Mesenchymal stem cell (in vitro differentiated cells and primary cell): ENCODE measurements around the gene PGM3.

Source experiments
- DNase-seq: peaks from one replicate; pipeline ENCODE4 v3.0.0-alpha.2; 2013
- H2AFZ ChIP-seq: one replicate; pipeline ENCODE4 v1.6.1; 2013; ENCODE audit warnings: low read depth, mild to moderate bottlenecking, control low read depth, inconsistent platforms, low read length, moderate library complexity
- H2AK5ac ChIP-seq: 2 replicates; pipeline ENCODE4 v1.6.1; 2013; ENCODE audit warnings: low read length, moderate library complexity, mild to moderate bottlenecking, inconsistent platforms; ENCODE audit not compliant: severe bottlenecking
- H2BK120ac ChIP-seq: one replicate; pipeline ENCODE4 v1.6.1; 2013; ENCODE audit warnings: low read depth, mild to moderate bottlenecking, inconsistent platforms, low read length, moderate library complexity
- H2BK12ac ChIP-seq, 2 experiments: one replicate each; pipeline ENCODE4 v1.6.1; 2013; ENCODE audit warnings: inconsistent platforms in 2 of 2, low read length in 2 of 2, mild to moderate bottlenecking in 2 of 2, moderate library complexity in 2 of 2, control low read depth in 1 of 2
- H2BK15ac ChIP-seq: one replicate; pipeline ENCODE4 v1.6.1; 2013; ENCODE audit warnings: mild to moderate bottlenecking, low read depth, inconsistent platforms; ENCODE audit not compliant: poor library complexity, severe bottlenecking
- H2BK5ac ChIP-seq: 2 replicates; pipeline ENCODE4 v1.6.1; 2013; ENCODE audit warnings: low read depth, mild to moderate bottlenecking, low read length, control low read depth, inconsistent platforms; ENCODE audit not compliant: poor library complexity, severe bottlenecking
- H3K14ac ChIP-seq, 2 experiments: one replicate each; pipeline ENCODE4 v1.6.1; 2013; ENCODE audit warnings: inconsistent platforms in 2 of 2, low read length in 2 of 2, control low read depth in 1 of 2, mild to moderate bottlenecking in 1 of 2, moderate library complexity in 1 of 2
- H3K18ac ChIP-seq, 2 experiments: one replicate each; pipeline ENCODE4 v1.6.1; 2013; ENCODE audit warnings: inconsistent platforms in 2 of 2, low read length in 2 of 2, control low read depth in 1 of 2, low read depth in 1 of 2, mild to moderate bottlenecking in 1 of 2
- H3K23ac ChIP-seq, 2 experiments: one replicate each; pipeline ENCODE4 v1.6.1; 2013; ENCODE audit warnings: inconsistent platforms in 2 of 2, low read length in 2 of 2, mild to moderate bottlenecking in 2 of 2, moderate library complexity in 2 of 2, control low read depth in 1 of 2
- H3K27ac ChIP-seq: 2 replicates; pipeline ENCODE4 v1.5.1; 2013; ENCODE audit warnings: mild to moderate bottlenecking, moderate library complexity, low read length, control low read depth, inconsistent platforms; ENCODE audit not compliant: poor library complexity, severe bottlenecking
- H3K27me3 ChIP-seq, 2 experiments: 2 replicates each; pipeline versions ENCODE4 v1.6.1 to v1.7.0; 2013; ENCODE audit warnings: low read length in 2 of 2, mild to moderate bottlenecking in 2 of 2, moderate library complexity in 2 of 2, control low read depth in 1 of 2, inconsistent platforms in 1 of 2; ENCODE audit not compliant: control insufficient read depth in 1 of 2, insufficient read depth in 1 of 2
- H3K36me3 ChIP-seq, 2 experiments: 2 replicates each; pipeline versions ENCODE4 v1.6.1 to v1.7.0; 2013; ENCODE audit warnings: low read length in 2 of 2, control low read depth in 1 of 2, inconsistent platforms in 1 of 2, low read depth in 1 of 2, mild to moderate bottlenecking in 1 of 2; ENCODE audit not compliant: insufficient read depth in 2 of 2, control insufficient read depth in 1 of 2
- H3K4ac ChIP-seq, 2 experiments: one replicate each; pipeline ENCODE4 v1.6.1; 2013; ENCODE audit warnings: inconsistent platforms in 2 of 2, low read length in 2 of 2, mild to moderate bottlenecking in 2 of 2, moderate library complexity in 2 of 2, control low read depth in 1 of 2, low read depth in 1 of 2
- H3K4me1 ChIP-seq: 2 replicates; pipeline ENCODE4 v1.6.1; 2013; ENCODE audit warnings: low read depth, low read length, control low read depth; ENCODE audit not compliant: control insufficient read depth, insufficient read depth
- H3K4me2 ChIP-seq: 2 replicates; pipeline ENCODE4 v1.6.1; 2013; ENCODE audit warnings: low read length, mild to moderate bottlenecking, inconsistent platforms; ENCODE audit not compliant: poor library complexity, severe bottlenecking
- H3K4me3 ChIP-seq, 2 experiments: 2 replicates each; pipeline versions ENCODE4 v1.5.1 to v1.7.0; 2013; ENCODE audit warnings: low read length in 2 of 2, mild to moderate bottlenecking in 2 of 2, control low read depth in 1 of 2, low read depth in 1 of 2; ENCODE audit not compliant: insufficient read depth in 1 of 2
- H3K79me1 ChIP-seq: replicated peaks from 2 replicates; pipeline ENCODE4 v1.6.1; 2013; ENCODE audit warnings: mild to moderate bottlenecking, control low read depth, low read length, inconsistent platforms; ENCODE audit not compliant: poor library complexity, severe bottlenecking
- H3K9ac ChIP-seq: 2 replicates; pipeline ENCODE4 v1.7.0; 2013; ENCODE audit warnings: mild to moderate bottlenecking, low read length, moderate library complexity
- H3K9me3 ChIP-seq: 2 replicates; pipeline ENCODE4 v1.7.0; 2013; ENCODE audit warnings: mild to moderate bottlenecking, low read length; ENCODE audit not compliant: control insufficient read depth
- H4K8ac ChIP-seq: one replicate; pipeline ENCODE4 v1.6.1; 2013; ENCODE audit warnings: inconsistent platforms, mild to moderate bottlenecking, low read length, moderate library complexity
- H4K91ac ChIP-seq: one replicate; pipeline ENCODE4 v1.6.1; 2013; ENCODE audit warnings: mild to moderate bottlenecking, low read length, inconsistent platforms
- WGBS: methylation state at CpG from one replicate; pipeline ENCODE4 v1.1.7; 2013; ENCODE audit warnings: mixed read lengths; 5-methylcytosine and 5-hydroxymethylcytosine counted together

PGM3 gene

DNA sequence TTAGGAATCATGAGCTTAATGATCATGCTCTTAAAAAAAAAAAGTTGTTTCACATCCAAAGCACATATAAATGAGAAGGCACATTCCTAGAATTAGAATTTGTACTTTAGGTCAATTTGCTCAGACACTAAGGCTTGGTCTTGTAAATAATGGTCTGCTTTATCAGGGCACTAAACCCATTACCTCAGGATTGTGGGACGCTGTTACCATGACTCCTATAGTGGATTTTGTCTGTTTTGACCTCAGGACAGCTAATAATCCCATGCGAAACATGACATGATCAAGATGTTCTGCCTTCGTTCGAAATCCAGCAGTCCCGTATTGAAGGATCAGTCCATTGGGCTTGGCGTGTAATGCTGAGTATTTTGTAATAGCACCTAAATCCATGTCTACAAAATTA, 2.4 kb downstream of the PGM3 start:
- H3K4me2 ChIP-seq, result no peak overlapping the region
- no peaks in the 10 kb centered on the region for H3K9me3 ChIP-seq
- H3K4me3 ChIP-seq, result no peak overlapping the region
- no peak overlapping the region for H2AFZ ChIP-seq
- H4K8ac ChIP-seq, result no peak overlapping the region
- H3K4ac ChIP-seq, result no peak overlapping the region
- H3K14ac ChIP-seq, result no peak overlapping the region
- H3K9ac ChIP-seq, result no peak overlapping the region
- no peak overlapping the region for H2BK15ac ChIP-seq
- peaks cover 6% of the 10 kb centered on the region for H3K4me1 ChIP-seq
- no peak overlapping the region for H2BK12ac ChIP-seq
- H3K36me3 ChIP-seq, result peaks cover 7 to 59% of the 10 kb centered on the region in 2 experiments
- no peak overlapping the region for H2BK120ac ChIP-seq
- H4K91ac ChIP-seq, result no peak overlapping the region
- no peak overlapping the region for H2AK5ac ChIP-seq
- WGBS, result 89% methylated on average over 6 of the region's 6 CpGs
- no peak overlapping the region for H3K27ac ChIP-seq
- H3K18ac ChIP-seq, result no peak overlapping the region
- no peaks in the 10 kb centered on the region for H3K27me3 ChIP-seq
- H3K79me1 ChIP-seq, result peaks cover 19% of the 10 kb centered on the region
- H3K23ac ChIP-seq, result no peak overlapping the region
- peak; percentile 82 for DNase-seq
- H2BK5ac ChIP-seq, result no peak overlapping the region

DNA sequence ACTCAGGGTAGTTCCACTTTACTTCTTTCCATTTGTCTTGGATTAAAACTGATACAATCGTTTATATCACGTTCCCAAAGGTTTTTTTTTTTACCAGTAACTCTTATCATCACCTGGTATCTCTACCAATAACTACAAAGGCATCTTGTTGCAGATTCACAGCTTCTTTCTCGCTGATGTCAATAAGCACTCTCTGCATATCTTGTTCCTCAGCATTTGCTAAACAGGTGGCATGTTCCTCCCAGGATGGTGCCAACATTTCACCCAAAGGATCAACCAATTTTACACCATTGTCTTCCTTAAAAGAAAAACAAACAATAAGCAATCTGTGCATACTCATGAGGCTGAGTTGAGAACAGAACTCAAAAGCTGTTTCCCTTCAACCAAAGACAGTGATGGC, 4.6 kb downstream of the PGM3 start:
- Histone ChIP-seq H2AK5ac (no peak overlapping the region), H3K14ac (no peak overlapping the region), H3K4me1 (peaks cover 4% of the 10 kb centered on the region), H3K27ac (no peak overlapping the region), H2BK12ac (no peak overlapping the region), H2BK15ac (no peak overlapping the region), H3K4me3 (no peak overlapping the region), H3K9ac (no peak overlapping the region), H3K79me1 (peaks cover 17% of the 10 kb centered on the region), H2BK5ac (no peak overlapping the region), H4K8ac (no peak overlapping the region), H3K27me3 (no peaks in the 10 kb centered on the region), H2BK120ac (no peak overlapping the region), H4K91ac (no peak overlapping the region), H3K9me3 (no peaks in the 10 kb centered on the region), H3K36me3 (peaks cover 14 to 69% of the 10 kb centered on the region in 2 experiments), H2AFZ (no peak overlapping the region), H3K4me2 (no peak overlapping the region), H3K18ac (no peak overlapping the region), H3K4ac (no peak overlapping the region), H3K23ac (no peak overlapping the region)
- DNase-seq, result no peak
- WGBS, result 89% methylated on average over 3 of the region's 3 CpGs

- no peak overlapping the region for H3K4me2 ChIP-seq
- no peak overlapping the region for H3K14ac ChIP-seq
- H3K4ac ChIP-seq, result no peak overlapping the region
- peak; percentile 19 for DNase-seq
- H3K79me1 ChIP-seq, result peaks cover 24% of the 10 kb centered on the region
- H3K36me3 ChIP-seq, result peaks cover 14 to 84% of the 10 kb centered on the region in 2 experiments
- H4K91ac ChIP-seq, result no peak overlapping the region
- no peak overlapping the region for H3K27ac ChIP-seq
- no peak overlapping the region for H3K18ac ChIP-seq
- peak overlapping the region in 1 of 2 experiments; percentile 26 for H3K23ac ChIP-seq
- H3K9ac ChIP-seq, result no peak overlapping the region
- no peak overlapping the region for H2AK5ac ChIP-seq
- 100% methylated on average over 2 of the region's 2 CpGs for WGBS
- no peak overlapping the region for H3K4me3 ChIP-seq
- no peaks in the 10 kb centered on the region for H3K27me3 ChIP-seq
- H2BK5ac ChIP-seq, result no peak overlapping the region
- peaks cover 2% of the 10 kb centered on the region for H3K4me1 ChIP-seq
- no peaks in the 10 kb centered on the region for H3K9me3 ChIP-seq
- no peak overlapping the region for H2BK12ac ChIP-seq
- H2BK120ac ChIP-seq, result no peak overlapping the region
- H4K8ac ChIP-seq, result no peak overlapping the region
- H2BK15ac ChIP-seq, result no peak overlapping the region
- no peak overlapping the region for H2AFZ ChIP-seq
Observed at GRCh38 chr6:83185096-83185495, 8.0 kb downstream of the PGM3 start.

- Histone ChIP-seq H4K91ac (no peak overlapping the region), H3K9ac (peak overlapping the region; percentile 63), H4K8ac (no peak overlapping the region), H2BK5ac (no peak overlapping the region), H3K4me1 (no peaks in the 10 kb centered on the region), H3K9me3 (no peaks in the 10 kb centered on the region), H3K14ac (no peak overlapping the region), H2BK12ac (no peak overlapping the region), H3K79me1 (peaks cover 18% of the 10 kb centered on the region), H3K36me3 (peaks cover 14 to 81% of the 10 kb centered on the region in 2 experiments), H2AK5ac (no peak overlapping the region), H3K4me2 (no peak overlapping the region), H2BK120ac (no peak overlapping the region), H3K23ac (no peak overlapping the region), H2BK15ac (no peak overlapping the region), H3K27me3 (no peaks in the 10 kb centered on the region), H2AFZ (no peak overlapping the region), H3K18ac (no peak overlapping the region), H3K4me3 (peak overlapping the region in 1 of 2 experiments; percentile 35), H3K4ac (no peak overlapping the region), H3K27ac (peak overlapping the region; percentile 46)
- DNase-seq, result peak; percentile 99
- 23% methylated on average over 9 of the region's 9 CpGs for WGBS
Observed at GRCh38 chr6:83183082-83183828, 9.8 kb downstream of the PGM3 start.
